ENCODE data around the gene SMARCE1.

Gene SMARCE1

GRCh38 chr17:40647624-40648383 lies at the start of gene SMARCE1:
TSS of gene SMARCE1 (minus strand) at chr17:40647818. CDS start at chr17:40645802, 2,016 bp downstream.
- peak; percentile 70 for DNase-seq

- no peak for DNase-seq
Measured at GRCh38 chr17:40697297-40697696, 49.7 kb upstream of the SMARCE1 start.

- DNase-seq, result no peak
Measured at GRCh38 chr17:40696651-40697072, 49.0 kb upstream of the SMARCE1 start.

GRCh38 chr17:40695874-40696472 lies 48.4 kb upstream of the SMARCE1 start:
- no peak for DNase-seq

GRCh38 chr17:40694584-40694983 lies 47.0 kb upstream of the SMARCE1 start:
- no peak for DNase-seq

GRCh38 chr17:40687106-40687505 lies 39.5 kb upstream of the SMARCE1 start:
- no peak for DNase-seq

- no peak for DNase-seq
Measured at GRCh38 chr17:40686192-40686591, 38.6 kb upstream of the SMARCE1 start.

GRCh38 chr17:40680998-40681397 lies 33.4 kb upstream of the SMARCE1 start:
- no peak for DNase-seq

- no peak for DNase-seq
Measured at GRCh38 chr17:40679523-40679907, 31.9 kb upstream of the SMARCE1 start.

GRCh38 chr17:40678902-40679522 lies 31.4 kb upstream of the SMARCE1 start:
- no peak for DNase-seq

- DNase-seq, result no peak
Measured at GRCh38 chr17:40675905-40676304, 28.3 kb upstream of the SMARCE1 start.

GRCh38 chr17:40672654-40673053 lies 25.0 kb upstream of the SMARCE1 start:
- DNase-seq, result no peak

GRCh38 chr17:40671282-40671681 lies 23.7 kb upstream of the SMARCE1 start:
- no peak for DNase-seq

- DNase-seq, result no peak
Measured at GRCh38 chr17:40666331-40666730, 18.7 kb upstream of the SMARCE1 start.

- no peak for DNase-seq
Measured at GRCh38 chr17:40664582-40665333, 17.1 kb upstream of the SMARCE1 start, which contains the start of gene KRT222. TSS of gene KRT222 (minus strand) at chr17:40665177. CDS start at chr17:40665099, 78 bp downstream.

GRCh38 chr17:40663252-40663651 lies 15.6 kb upstream of the SMARCE1 start:
- DNase-seq, result no peak

- DNase-seq, result no peak
Measured at GRCh38 chr17:40659911-40660310, 12.3 kb upstream of the SMARCE1 start.

- no peak for DNase-seq
Measured at GRCh38 chr17:40658396-40658795, 10.8 kb upstream of the SMARCE1 start.

GRCh38 chr17:40651939-40652338 lies 4.3 kb upstream of the SMARCE1 start:
- no peak for DNase-seq

GRCh38 chr17:40648384-40648968 lies 858 bp upstream of the SMARCE1 start:
- peak; percentile 44 for DNase-seq

- peak; percentile 41 for DNase-seq
Measured at GRCh38 chr17:40646791-40647623, 611 bp downstream of the SMARCE1 start.

- DNase-seq, result no peak
Measured at GRCh38 chr17:40645943-40646342, 1.7 kb downstream of the SMARCE1 start.
